Activated naive CD8-positive, alpha-beta T cell treated with anti-CD3 and anti-CD28 coated beads for 36 hours (primary cell): ENCODE results near the gene KIAA1191. TPM values are rescaled to one million over a fixed set of nuclear protein-coding genes. Genes with fewer than 3 reads are reported as not detected.
A peak's percentile ranks its signal among the peaks of the same experiment; 100 is the strongest.

Experiments used
- DNase-seq: peaks from one replicate; pipeline ENCODE4 v3.0.0; 2021
- H3K27ac Mint-ChIP-seq: one replicate; pipeline ENCODE4 v1.8.0; 2022; ENCODE audit warnings: mild to moderate bottlenecking, moderate library complexity, mixed read lengths
- H3K27me3 Mint-ChIP-seq: one replicate; pipeline ENCODE4 v1.8.0; 2022; ENCODE audit warnings: mild to moderate bottlenecking, mixed read lengths
- H3K36me3 Mint-ChIP-seq: one replicate; pipeline ENCODE4 v1.8.0; 2021; ENCODE audit warnings: mild to moderate bottlenecking, mixed read lengths
- H3K4me1 Mint-ChIP-seq: one replicate; pipeline ENCODE4 v1.8.0; 2021; ENCODE audit warnings: mixed read lengths
- H3K4me3 Mint-ChIP-seq: one replicate; pipeline ENCODE4 v1.8.0; 2022; ENCODE audit warnings: mild to moderate bottlenecking, moderate library complexity, mixed read lengths
- H3K9me3 Mint-ChIP-seq: one replicate; pipeline ENCODE4 v1.8.0; 2022; ENCODE audit warnings: mixed read lengths
- total RNA-seq, 2 experiments: library from RNA; stranded (reverse); gene quantifications; one replicate each; pipeline ENCODE4 v1.2.3, GENCODE V29; 2021

KIAA1191 gene
- total RNA-seq, 2 experiments from 2014 or later, result 38.2 to 41.7 TPM

GRCh38 chr5:176383248-176383905 lies 21.8 kb upstream of the KIAA1191 start:
- no peak for DNase-seq
- Mint-ChIP-seq H3K4me1 (peaks cover 23% of the 10 kb centered on the region), H3K27me3 (no peaks in the 10 kb centered on the region), H3K9me3 (no peaks in the 10 kb centered on the region), H3K27ac (no peak overlapping the region), H3K4me3 (no peak overlapping the region), H3K36me3 (peaks cover 60% of the 10 kb centered on the region)

- H3K4me3 Mint-ChIP-seq, result no peak overlapping the region
- peaks cover 23% of the 10 kb centered on the region for H3K4me1 Mint-ChIP-seq
- H3K36me3 Mint-ChIP-seq, result peaks cover 54% of the 10 kb centered on the region
- H3K27ac Mint-ChIP-seq, result no peak overlapping the region
- no peaks in the 10 kb centered on the region for H3K27me3 Mint-ChIP-seq
- DNase-seq, result no peak
- no peaks in the 10 kb centered on the region for H3K9me3 Mint-ChIP-seq
Observed at GRCh38 chr5:176382721-176383120, 21.2 kb upstream of the KIAA1191 start.

GRCh38 chr5:176381979-176382378 lies 20.4 kb upstream of the KIAA1191 start:
- Mint-ChIP-seq H3K4me3 (no peak overlapping the region), H3K9me3 (no peaks in the 10 kb centered on the region), H3K4me1 (peaks cover 20% of the 10 kb centered on the region), H3K27me3 (no peaks in the 10 kb centered on the region), H3K36me3 (peaks cover 47% of the 10 kb centered on the region), H3K27ac (no peak overlapping the region)
- DNase-seq, result no peak

GRCh38 chr5:176381423-176381822 lies 19.9 kb upstream of the KIAA1191 start:
- H3K9me3 Mint-ChIP-seq, result no peaks in the 10 kb centered on the region
- H3K27me3 Mint-ChIP-seq, result no peaks in the 10 kb centered on the region
- H3K27ac Mint-ChIP-seq, result no peak overlapping the region
- peaks cover 14% of the 10 kb centered on the region for H3K4me1 Mint-ChIP-seq
- DNase-seq, result no peak
- no peak overlapping the region for H3K4me3 Mint-ChIP-seq
- H3K36me3 Mint-ChIP-seq, result peaks cover 44% of the 10 kb centered on the region

GRCh38 chr5:176379881-176380280 lies 18.3 kb upstream of the KIAA1191 start:
- Mint-ChIP-seq H3K27me3 (no peaks in the 10 kb centered on the region), H3K4me1 (peaks cover 2% of the 10 kb centered on the region), H3K36me3 (peaks cover 38% of the 10 kb centered on the region), H3K9me3 (no peaks in the 10 kb centered on the region), H3K4me3 (no peak overlapping the region), H3K27ac (no peak overlapping the region)
- no peak for DNase-seq

GRCh38 chr5:176373100-176373818 lies 11.7 kb upstream of the KIAA1191 start:
- peaks cover 12% of the 10 kb centered on the region for H3K36me3 Mint-ChIP-seq
- no peak overlapping the region for H3K4me3 Mint-ChIP-seq
- no peaks in the 10 kb centered on the region for H3K27me3 Mint-ChIP-seq
- no peak for DNase-seq
- H3K4me1 Mint-ChIP-seq, result no peaks in the 10 kb centered on the region
- H3K9me3 Mint-ChIP-seq, result no peaks in the 10 kb centered on the region
- H3K27ac Mint-ChIP-seq, result no peak overlapping the region

GRCh38 chr5:176371621-176372539 lies 10.3 kb upstream of the KIAA1191 start:
- no peak for DNase-seq
- Mint-ChIP-seq H3K4me3 (no peak overlapping the region), H3K9me3 (no peaks in the 10 kb centered on the region), H3K36me3 (peaks cover 24% of the 10 kb centered on the region), H3K27me3 (no peaks in the 10 kb centered on the region), H3K4me1 (peaks cover 6% of the 10 kb centered on the region), H3K27ac (no peak overlapping the region)

GRCh38 chr5:176369934-176370711 lies 8.6 kb upstream of the KIAA1191 start:
- no peak for DNase-seq
- H3K4me3 Mint-ChIP-seq, result no peak overlapping the region
- H3K9me3 Mint-ChIP-seq, result no peaks in the 10 kb centered on the region
- H3K27me3 Mint-ChIP-seq, result no peaks in the 10 kb centered on the region
- H3K27ac Mint-ChIP-seq, result no peak overlapping the region
- H3K4me1 Mint-ChIP-seq, result peaks cover 8% of the 10 kb centered on the region
- peaks cover 19% of the 10 kb centered on the region for H3K36me3 Mint-ChIP-seq

GRCh38 chr5:176368726-176369125 lies 7.2 kb upstream of the KIAA1191 start:
- peaks cover 8% of the 10 kb centered on the region for H3K4me1 Mint-ChIP-seq
- no peak overlapping the region for H3K27ac Mint-ChIP-seq
- peaks cover 19% of the 10 kb centered on the region for H3K36me3 Mint-ChIP-seq
- H3K4me3 Mint-ChIP-seq, result no peak overlapping the region
- no peaks in the 10 kb centered on the region for H3K9me3 Mint-ChIP-seq
- H3K27me3 Mint-ChIP-seq, result no peaks in the 10 kb centered on the region
- no peak for DNase-seq

- no peak for DNase-seq
- no peaks in the 10 kb centered on the region for H3K9me3 Mint-ChIP-seq
- peak overlapping the region; percentile 74 for H3K4me3 Mint-ChIP-seq
- peaks cover 18% of the 10 kb centered on the region for H3K36me3 Mint-ChIP-seq
- H3K4me1 Mint-ChIP-seq, result peaks cover 17% of the 10 kb centered on the region
- H3K27ac Mint-ChIP-seq, result peak overlapping the region; percentile 13
- no peaks in the 10 kb centered on the region for H3K27me3 Mint-ChIP-seq
Observed at GRCh38 chr5:176366232-176366894, 4.8 kb upstream of the KIAA1191 start.

- Mint-ChIP-seq H3K27me3 (no peaks in the 10 kb centered on the region), H3K4me1 (peaks cover 17% of the 10 kb centered on the region), H3K4me3 (peak within 1 kb of the TSS; percentile 77), H3K36me3 (peaks cover 16% of the 10 kb centered on the region), H3K9me3 (no peaks in the 10 kb centered on the region), H3K27ac (peak within 1 kb of the TSS; percentile 81)
- DNase-seq, result peak; percentile 80
Observed at GRCh38 chr5:176365351-176366231, 4.0 kb upstream of the KIAA1191 start, which contains the start of gene ARL10. TSS of gene ARL10 (plus strand) at chr5:176365487. CDS start at chr5:176365564, 77 bp downstream.

GRCh38 chr5:176364765-176365350 lies 3.3 kb upstream of the KIAA1191 start:
- DNase-seq, result no peak
- Mint-ChIP-seq H3K36me3 (peaks cover 17% of the 10 kb centered on the region), H3K4me3 (peak overlapping the region; percentile 77), H3K27ac (peak overlapping the region; percentile 81), H3K4me1 (peaks cover 19% of the 10 kb centered on the region), H3K27me3 (no peaks in the 10 kb centered on the region), H3K9me3 (no peaks in the 10 kb centered on the region)

- Mint-ChIP-seq H3K4me3 (peak overlapping the region; percentile 99), H3K27me3 (no peaks in the 10 kb centered on the region), H3K9me3 (no peaks in the 10 kb centered on the region), H3K36me3 (peaks cover 20% of the 10 kb centered on the region), H3K4me1 (peaks cover 26% of the 10 kb centered on the region), H3K27ac (peak overlapping the region; percentile 98)
- DNase-seq, result no peak
Observed at GRCh38 chr5:176362233-176362490, 598 bp upstream of the KIAA1191 start.
